CD4-positive, alpha-beta T cell treated with Interleukin-6 for 4 hours (primary cell): ENCODE data around the gene NPIPB2.
"Not testable (repeated sequence)": the region's sequence is repeated elsewhere in the genome, so short reads cannot be mapped to it uniquely, and the experiment has no call there.

Experiments
- DNase-seq: peaks from one replicate; pipeline ENCODE4 v3.0.0-alpha.2; 2020; ENCODE audit warnings: mixed read lengths

NPIPB2 gene

GRCh38 chr16:11957591-11958395 is 15.9 kb upstream of the NPIPB2 start:
- DNase-seq, result no peak

DNA sequence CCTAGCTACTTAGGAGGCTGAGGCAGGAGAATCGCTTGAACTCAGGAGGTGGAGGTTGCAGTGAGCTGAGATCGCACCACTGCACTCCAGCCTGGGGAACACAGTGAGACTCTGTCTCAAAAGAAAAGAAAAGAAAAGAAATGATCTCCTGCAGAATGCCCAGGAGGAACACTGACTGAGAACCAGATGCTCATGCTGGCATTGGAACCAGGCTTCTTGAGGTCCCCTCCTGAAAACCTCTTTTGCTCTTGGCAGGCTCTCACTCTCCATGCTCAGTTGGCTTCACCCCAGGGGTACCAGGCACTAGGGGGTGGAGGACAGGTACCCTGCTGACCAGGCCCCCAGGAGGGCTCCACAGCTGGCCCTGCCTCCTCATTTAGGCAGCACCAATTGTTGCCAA is 14.7 kb upstream of the NPIPB2 start:
- DNase-seq, result no peak

DNA sequence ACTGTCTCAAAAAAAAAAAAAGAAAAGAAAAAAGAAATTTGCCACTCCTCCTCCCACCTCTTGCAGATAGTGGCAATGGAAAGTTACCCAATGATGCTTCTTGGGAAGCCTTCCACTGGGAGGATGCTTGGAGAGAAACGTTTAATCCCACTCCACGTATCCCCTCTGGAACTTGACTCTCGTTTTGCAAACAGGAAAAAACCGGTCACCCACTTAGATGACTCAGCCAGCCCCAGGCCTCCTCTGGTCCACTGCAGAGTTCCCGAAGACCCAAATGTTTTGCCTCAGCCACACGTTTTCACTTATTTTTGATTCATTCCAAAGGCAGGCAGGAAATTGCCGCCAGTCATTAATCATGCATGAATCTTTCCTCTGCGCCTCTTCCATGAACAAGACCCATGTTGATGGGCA is 13.9 kb upstream of the NPIPB2 start:
- DNase-seq, result no peak

- DNase-seq, result not testable (repeated sequence)
These were observed 11.7 kb upstream of the NPIPB2 start for GRCh38 chr16:11953576-11953975.

- DNase-seq, result no peak
These were observed 8.5 kb upstream of the NPIPB2 start for GRCh38 chr16:11950388-11950787.

DNA sequence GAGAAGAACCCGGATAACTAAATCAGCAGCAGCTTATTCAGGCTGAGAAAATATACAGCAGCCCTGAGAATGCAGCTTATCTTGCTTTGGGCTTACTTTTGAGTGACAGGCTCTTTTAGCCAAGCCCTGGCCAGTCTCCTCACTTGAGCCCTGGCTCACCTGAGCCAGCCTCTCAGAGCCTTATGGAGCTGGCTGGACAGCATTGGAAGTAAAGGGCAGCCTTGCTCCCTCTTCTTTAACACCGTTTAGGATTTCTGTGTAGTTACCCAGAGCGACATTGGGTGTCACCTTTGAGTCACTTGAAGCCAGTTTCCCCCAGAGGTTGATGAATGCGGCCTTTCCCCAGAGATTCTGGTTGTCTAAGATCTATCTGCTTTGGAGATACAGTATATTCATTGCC is 7.7 kb upstream of the NPIPB2 start:
- DNase-seq, result peak; percentile 15

DNA sequence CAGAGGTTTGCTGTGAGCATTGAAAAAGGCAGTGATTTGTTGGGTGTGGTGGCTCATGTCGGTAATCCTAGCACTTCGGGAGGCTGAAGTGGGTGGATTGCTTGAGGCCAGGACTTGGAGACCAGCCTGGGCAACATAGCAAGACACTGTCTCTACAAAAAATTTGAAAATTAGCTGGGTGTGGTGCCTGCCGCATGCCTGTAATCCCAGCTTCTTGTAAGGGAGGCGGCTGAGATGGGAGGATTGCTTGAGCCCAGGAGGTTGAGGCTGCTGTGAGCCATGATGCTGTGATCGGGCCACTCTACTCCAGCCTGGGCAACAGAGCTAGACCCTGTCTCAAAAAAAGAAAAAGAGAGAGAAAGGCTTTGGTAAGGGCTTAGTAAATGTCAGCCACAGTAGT is 7.0 kb upstream of the NPIPB2 start:
- DNase-seq, result no peak

DNA sequence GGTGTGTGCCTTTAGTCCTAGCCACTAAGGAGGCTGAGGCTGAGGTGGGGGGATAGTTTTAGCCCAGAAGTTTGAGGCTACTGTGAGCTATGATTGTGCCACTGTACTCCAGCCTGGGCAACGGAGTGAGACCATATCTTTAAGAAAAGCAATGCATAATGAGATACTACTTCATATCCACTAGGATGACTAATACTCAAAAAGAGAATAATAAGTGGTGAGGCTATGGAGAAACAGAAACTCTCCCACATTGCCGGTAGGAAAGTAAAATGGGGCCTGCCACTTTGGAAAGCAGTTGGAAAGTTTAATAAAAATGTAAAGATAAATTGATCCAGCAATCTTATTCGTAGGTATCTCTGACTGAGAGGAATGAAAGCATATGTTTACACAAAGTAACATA is 4.6 kb upstream of the NPIPB2 start:
- DNase-seq, result no peak

DNA sequence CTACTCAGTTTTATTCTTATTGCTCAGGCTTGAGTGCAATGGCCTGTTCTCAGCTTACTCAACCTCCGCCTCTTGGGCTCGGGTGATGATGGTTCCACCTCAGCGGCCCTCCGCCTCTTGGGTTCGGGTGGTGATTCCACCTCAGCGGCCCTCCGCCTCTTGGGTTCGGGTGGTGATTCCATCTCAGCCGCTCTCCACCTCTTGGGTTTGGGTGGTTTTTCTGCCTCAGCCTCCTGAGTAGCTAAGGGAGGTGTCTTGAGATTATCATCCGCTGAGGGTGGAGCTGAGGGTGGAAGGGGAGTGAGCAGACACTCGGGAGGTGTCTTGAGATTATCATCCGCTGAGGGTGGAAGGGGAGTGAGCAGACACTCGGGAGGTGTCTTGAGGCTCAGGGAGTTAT is 14.5 kb downstream of the NPIPB2 start:
- DNase-seq, result not testable (repeated sequence)

DNA sequence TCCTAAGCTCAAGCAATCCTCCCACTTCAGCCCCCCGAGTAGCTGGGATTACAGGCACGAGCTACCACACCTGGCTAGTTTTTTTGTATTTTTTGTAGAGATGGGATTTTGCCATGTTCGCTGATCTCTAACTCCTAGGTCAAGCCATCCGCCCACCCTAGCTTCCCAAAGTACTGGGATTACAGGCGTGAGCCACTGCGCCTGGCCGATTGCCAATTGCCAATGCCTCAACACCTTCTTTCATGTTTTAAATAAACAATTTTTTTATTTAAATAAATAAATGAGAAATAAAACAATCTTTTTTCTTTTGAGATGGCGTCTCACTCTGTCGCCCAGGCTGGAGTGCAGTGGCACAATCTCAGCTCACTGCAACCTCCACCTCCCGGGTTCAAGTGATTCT is 17.8 kb downstream of the NPIPB2 start:
- not testable (repeated sequence) for DNase-seq

DNA sequence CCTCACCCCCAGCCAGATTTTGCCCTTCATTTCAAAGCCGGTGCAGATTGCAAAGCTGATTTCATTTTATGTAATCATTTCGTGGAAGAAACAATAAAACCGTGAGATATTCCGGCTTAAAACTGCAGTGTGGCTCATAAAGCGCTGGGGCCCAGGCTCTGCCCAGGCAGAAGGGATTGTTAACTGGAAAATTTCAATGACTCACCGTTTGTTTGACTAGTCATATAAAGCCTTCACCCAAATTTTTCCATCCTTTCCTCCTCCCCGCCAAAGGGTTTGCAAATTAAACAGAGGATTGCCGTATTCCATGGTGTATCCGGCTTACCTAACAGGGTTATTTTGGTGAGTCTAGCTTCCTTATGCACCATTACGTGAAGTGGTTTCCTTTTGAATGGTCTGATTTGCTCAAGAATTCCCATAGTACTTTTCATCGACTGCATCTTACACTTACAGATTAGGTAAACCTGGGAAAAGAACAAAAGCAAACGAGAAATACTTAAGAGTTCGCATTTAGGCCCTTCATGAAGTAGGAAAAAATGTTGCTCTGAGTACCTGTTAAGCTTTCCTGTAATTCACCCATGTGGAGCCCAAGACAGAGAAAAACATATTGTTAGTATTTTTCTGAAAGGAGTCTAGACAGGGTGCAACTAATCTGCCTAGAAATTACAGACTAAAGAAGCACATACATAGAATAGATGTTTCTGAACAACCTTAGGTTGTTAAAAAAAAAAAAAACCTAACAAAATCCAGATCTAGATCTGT is 25.1 kb downstream of the NPIPB2 start:
- no peak for DNase-seq

GRCh38 chr16:11915644-11916523 is 26.0 kb downstream of the NPIPB2 start, which contains the start of gene GSPT1:
GSPT1 (minus strand) TSS chr16:11915956; CDS start chr16:11915720, 236 bp downstream.
- DNase-seq, result peak; percentile 99

DNA sequence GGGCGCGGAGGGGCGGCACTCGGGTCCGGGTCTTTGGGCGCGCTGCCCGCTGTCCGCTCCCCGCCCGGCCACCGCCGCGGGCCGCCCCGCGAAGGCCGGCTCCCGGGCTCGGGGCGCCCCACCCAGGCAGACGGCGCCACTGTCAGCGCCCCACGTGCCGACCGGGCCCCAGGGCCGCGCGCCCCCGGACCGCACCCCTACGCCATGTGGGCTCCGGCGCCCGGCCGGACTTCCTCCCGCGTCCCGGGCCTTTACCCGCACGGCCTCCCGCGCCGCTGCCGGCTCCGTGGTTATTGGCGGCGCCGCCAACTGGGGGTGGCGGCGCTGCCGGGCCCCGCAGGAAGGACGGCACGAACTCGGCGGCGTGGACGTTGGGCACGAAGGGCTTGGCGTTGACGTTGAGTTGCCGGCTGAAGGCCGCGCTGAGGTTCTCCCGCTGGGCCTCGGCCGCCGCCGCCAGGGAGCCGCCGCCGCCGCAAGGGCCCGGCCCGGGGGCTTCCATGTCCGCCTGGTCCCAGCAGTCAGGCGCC is 26.7 kb downstream of the NPIPB2 start:
- peak; percentile 40 for DNase-seq

DNA sequence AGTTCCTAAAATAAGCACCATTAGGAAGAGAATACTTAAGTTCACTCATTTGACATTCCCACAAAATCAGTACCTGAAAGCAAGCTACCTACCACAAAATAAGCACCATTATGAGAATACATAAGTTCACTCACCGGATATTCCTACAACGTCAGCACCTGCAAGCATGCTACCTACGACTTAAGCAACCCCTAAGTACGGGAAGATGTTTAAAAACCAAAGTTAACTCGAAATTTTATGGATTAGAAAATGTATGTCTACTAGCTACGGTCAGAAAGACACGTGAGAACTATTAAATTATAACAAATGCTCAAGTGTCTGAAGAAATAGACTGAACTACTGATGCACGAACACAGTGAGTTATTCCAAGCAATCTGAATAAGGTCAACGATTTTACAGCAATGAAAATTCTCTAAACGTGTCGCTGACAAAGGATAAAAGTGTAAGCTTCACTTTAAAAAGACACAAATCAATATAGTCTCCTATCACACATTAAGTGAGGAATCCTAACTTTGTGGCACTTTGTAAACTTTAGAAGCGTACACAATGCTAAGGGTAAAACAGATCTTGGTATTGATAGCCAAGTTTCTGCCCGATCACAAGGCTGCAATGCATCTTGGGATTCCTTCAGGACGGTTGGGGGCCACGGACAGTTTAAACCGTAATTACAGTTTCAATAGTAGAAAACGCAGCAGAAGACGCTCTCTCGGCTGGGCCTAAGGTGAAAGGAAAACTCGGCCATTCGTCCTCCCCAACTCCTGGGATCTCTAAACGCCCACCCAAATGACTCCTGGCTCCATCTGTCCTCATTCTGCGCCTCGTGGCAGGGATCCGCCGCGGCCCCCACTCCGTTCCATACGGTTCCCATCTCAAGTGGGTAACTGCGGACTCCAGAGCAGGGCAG is 27.4 kb downstream of the NPIPB2 start:
- DNase-seq, result peak; percentile 39

DNA sequence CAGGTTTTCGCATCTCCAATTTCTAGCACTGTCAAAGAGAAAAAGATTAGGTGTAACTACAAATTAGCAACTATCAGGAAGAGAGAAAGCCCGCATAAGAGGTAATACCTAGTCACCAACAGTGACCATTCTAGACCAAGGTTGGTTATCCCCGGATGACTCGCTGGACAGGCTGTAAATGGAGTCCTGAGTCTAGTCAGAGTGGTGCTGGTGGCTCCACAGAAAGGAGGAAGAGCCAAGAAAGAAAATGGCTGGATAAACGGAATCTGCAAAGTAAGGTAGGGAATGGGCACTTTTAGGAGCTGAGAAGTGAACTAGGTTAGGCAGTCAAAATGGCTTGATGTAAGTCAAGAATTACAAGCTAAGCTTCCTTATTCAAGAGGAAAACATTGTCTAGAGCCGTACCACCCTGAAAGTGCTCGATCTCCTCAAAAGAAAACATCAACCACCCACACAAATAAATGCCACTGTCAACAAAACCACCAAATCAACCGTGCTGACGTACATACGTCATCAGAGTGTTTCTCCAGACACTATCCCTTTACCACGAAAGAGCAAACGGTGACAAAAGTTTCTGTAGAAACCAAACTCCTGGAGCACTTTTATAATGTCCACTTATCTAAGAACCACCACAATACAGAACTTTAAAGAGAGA is 28.3 kb downstream of the NPIPB2 start:
- DNase-seq, result peak; percentile 7

DNA sequence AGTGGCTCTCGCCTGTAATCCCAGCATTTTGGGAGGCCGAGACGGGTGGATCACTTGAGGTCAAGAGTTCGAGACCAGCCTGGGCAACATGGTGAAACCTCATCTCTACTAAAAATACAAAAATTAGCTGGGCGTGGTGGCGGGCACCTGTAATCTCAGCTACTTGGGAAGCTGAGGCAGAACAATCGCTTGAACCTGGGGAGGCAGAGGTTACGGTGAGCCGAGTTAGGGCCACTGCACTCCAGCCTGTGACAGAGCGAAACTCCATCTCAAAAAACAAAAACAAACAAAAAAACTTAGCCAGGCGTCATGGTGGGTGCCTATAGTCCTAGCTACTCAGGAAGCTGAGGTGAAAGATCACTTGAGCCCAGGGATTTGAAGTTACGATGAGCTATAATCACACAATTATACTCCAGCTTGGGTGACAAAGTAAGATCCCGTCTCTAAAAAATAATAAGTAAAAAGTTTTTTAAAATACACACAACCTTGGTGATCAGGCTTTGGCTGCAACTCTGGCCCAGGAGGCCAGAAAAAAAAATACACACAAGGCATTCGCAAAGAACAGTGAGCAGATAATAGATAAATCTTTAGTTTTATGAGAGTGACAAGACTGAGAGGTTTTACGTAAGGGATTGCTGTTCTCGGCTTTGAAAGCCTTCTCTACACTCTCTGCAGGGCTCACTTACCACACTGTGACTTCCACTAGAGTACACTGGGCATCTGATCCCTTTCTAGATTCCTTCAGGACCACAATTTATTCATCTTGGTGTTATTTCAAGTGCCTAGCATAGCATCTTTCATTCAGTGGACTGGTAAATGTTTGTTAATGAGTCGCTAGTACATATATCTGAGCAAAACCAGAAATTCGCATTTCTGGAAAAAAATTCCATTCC is 31.9 kb downstream of the NPIPB2 start:
- DNase-seq, result no peak

- DNase-seq, result no peak
These were observed 34.5 kb downstream of the NPIPB2 start for GRCh38 chr16:11907160-11907970.

DNA sequence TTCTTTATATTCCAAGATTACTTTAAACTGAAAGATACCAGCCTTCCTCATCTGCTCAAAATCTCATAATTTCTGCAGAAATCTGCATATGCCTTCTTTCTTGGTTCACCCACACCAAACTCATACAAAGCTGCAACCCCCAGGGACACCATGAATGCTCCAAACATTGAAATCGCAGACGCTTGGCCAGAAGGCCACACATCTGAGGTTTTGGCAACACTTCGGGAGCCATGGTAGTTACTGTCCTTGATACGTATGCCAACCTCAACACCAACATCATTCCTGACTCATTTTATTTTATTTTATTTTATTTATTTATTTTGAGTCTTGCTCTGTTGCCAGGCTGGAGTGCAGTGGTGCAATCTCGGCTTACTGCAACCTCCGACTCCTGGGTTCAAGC is 37.9 kb downstream of the NPIPB2 start:
- no peak for DNase-seq

DNA sequence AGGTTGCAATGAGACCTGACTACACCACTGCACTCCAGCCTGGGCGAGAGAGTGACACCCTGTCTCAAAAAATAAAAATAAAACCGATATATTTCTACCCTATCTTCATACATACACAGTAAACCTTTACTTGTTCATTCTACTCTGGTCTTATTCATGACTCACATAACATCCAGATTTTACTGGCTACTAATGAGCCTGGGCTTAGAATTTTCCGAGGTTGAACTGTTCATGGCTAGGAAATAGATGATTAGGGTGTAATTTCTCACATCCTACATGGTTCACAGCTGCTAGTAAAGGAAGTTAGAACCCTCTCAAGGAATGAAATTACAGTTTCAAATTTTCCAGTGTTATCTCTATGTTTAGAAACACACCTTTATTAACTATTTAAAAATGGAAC is 40.8 kb downstream of the NPIPB2 start:
- DNase-seq, result no peak
